DMS153 treated with DMSO at 0.1 percent for 48 hours (cell line): Measurements from ENCODE around the gene PAGR1.
"Not testable (repeated sequence)": the region's sequence is repeated elsewhere in the genome, so short reads cannot be mapped to it uniquely, and the experiment has no call there.

ENCODE experiments used
- DNase-seq: peaks from one replicate; lab custom pipeline; 2025; ENCODE audit not compliant: unreplicated experiment; lab: John Stamatoyannopoulos, UW

The PAGR1 gene

GRCh38 chr16:29791845-29792807, 23.8 kb upstream of the PAGR1 start:
- DNase-seq = no peak

- DNase-seq = not testable (repeated sequence)
Observed at GRCh38 chr16:29793153-29793552, 22.8 kb upstream of the PAGR1 start.

- DNase-seq = no peak
Observed at GRCh38 chr16:29794231-29794710, 21.7 kb upstream of the PAGR1 start.

- no peak for DNase-seq
Observed at GRCh38 chr16:29802416-29802935, 13.5 kb upstream of the PAGR1 start.

GRCh38 chr16:29804020-29804419, 11.9 kb upstream of the PAGR1 start:
- DNase-seq = no peak

GRCh38 chr16:29804455-29805231, 11.3 kb upstream of the PAGR1 start:
- DNase-seq = peak; percentile 6

GRCh38 chr16:29805232-29806098, 10.5 kb upstream of the PAGR1 start:
- peak; percentile 91 for DNase-seq

GRCh38 chr16:29806099-29806579, 9.8 kb upstream of the PAGR1 start, which contains the start of gene MAZ:
MAZ (plus strand) TSS chr16:29806529; CDS start chr16:29806702, 173 bp downstream.
- DNase-seq = peak; percentile 68

- no peak for DNase-seq
Observed at GRCh38 chr16:29806641-29807425, 9.1 kb upstream of the PAGR1 start.

- peak; percentile 86 for DNase-seq
Observed at GRCh38 chr16:29807426-29808218, 8.3 kb upstream of the PAGR1 start.

- DNase-seq = no peak
Observed at GRCh38 chr16:29808219-29808900, 7.6 kb upstream of the PAGR1 start.

- DNase-seq = no peak
Observed at GRCh38 chr16:29809031-29809747, 6.8 kb upstream of the PAGR1 start.

GRCh38 chr16:29809850-29810698, 5.9 kb upstream of the PAGR1 start:
- DNase-seq = no peak

- no peak for DNase-seq
Observed at GRCh38 chr16:29810699-29811169, 5.2 kb upstream of the PAGR1 start.

GRCh38 chr16:29811170-29811895, 4.6 kb upstream of the PAGR1 start:
- peak; percentile 91 for DNase-seq
